Measurements from ENCODE around the gene TENM4.
A peak's percentile ranks its signal among the peaks of the same experiment; 100 is the strongest.

TENM4 gene

DNA sequence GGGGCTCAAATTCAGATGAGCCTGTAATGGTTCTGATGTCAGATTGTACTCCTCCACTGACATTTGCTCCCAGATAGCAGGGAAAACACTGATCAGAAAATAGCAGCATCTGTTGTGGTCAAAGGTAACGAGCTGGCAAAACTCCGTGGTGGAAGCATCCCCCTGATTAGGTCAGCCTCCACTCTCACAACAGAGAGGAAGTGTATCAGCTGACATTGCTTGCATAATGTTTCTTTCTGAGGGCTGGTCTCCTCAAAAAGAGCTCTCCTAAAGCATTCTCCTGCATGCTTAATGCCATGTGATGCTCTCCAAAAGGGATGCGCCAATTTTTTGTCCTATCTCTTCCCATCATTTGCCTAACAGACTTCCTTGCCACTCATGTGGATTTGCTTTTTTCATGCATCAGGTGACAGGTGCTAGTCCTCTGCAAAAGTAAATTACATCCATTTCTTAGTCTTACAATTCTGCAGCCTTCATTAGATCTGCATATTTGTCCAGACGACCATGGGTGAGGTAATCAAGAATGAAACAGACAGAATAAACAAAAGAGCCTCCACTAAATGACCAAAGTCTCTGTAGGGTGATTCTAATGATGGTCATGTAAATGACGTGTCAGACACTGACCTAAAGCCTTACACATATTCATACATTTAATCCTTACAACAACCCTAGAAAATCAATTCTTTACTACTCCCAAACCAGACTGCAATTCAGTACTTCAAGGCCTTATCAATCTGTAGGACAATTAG lies 6.4 kb upstream of the TENM4 start:
- DNase-seq: no peak

DNA sequence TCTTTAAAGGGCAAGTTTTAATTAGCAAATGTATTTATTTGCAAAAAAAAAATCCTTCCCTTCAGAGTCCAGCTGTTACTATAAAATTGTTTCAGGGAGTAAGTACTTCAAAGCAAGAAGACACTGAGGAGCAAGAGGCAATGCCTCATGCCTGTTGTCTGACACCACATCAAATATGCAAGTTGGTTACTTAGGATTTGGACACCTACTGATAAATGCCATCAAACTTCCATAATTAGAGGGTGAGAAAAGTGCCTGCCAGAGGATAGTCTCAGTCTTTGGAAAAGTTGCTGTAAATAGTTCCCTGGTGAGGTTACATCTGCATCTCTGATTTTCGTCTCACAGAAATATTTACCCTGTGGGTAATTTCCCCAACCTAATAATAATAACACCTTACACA lies 4.1 kb upstream of the TENM4 start:
- no peak for DNase-seq

DNA sequence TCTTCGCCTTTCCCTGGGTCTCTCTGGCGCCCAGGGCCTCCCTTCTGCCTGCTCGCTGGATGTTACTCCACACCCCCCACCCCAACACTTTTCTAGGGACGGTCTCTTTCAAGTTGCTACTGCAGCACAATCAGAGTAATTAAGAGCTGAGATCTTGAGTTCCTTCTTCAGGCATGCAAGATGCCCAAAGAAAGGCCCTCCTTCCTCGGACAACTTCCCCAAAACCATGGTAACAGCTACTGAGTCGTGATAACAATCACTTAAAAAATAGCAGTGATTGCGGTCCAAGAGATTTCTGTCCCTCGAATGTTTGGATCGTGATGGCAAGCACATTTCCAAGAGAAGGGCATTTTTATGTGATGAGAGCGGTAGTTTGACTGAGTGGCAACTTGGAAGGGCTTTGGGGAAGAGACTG lies 638 bp upstream of the TENM4 start:
- no peak for DNase-seq

DNA sequence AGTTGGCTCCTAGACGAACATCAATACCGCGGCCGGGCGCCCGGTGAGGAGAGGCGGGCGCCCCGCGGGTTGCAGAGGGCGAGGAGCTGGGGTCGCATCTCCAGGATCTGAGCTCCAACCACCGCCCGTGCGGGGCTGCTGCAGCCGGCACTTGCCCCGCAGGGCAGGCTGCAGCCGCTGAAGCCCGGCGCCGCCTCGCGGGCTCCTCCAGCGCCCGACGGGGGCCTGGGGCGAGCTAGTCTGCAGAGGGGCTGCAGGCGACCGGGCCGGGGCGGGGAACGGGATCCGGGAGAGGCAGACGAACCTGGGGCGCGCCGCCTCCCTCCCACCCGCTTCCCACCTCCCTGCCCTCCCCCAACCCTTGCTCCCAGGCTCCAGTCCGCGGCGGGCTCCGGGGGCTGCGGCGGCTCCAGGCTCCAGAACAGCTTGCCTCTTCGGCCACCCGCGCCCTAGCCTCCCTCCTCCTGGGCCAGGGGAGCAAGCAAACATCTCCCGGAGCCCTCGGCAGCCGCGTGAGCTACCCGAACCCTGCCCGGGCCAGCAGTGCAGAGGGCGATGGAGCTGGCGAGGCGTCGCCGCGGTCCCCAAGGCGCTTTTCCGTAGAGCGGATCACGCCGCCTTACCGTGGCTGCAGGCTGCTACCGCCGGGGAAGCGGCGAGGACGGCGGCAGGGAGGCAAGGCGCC lies 802 bp downstream of the TENM4 start:
- peak in 1 of 5 donors; percentile 5 for DNase-seq

DNA sequence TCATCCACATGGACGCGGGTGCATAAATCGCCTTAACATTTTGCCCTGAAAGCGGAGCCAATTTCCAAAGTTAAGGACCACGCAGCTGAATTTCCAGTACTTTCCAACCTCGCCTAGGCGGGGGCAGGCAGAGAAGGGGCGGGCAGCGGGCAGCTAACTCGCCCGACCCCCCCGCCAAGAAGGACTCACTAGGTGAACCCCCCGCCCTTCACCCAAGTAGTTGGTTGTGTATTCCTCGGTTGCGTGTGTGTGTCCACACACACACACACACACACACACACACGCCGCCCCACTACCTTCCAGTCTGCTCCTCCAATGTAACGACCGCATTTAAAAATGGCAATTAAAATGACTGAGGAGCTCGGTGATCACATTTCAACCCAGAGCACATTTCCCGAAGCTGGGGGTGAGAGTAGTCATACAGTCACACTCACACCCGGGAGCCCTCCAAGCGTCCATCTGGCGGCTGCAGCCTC lies 1.4 kb downstream of the TENM4 start:
- no peak for DNase-seq

DNA sequence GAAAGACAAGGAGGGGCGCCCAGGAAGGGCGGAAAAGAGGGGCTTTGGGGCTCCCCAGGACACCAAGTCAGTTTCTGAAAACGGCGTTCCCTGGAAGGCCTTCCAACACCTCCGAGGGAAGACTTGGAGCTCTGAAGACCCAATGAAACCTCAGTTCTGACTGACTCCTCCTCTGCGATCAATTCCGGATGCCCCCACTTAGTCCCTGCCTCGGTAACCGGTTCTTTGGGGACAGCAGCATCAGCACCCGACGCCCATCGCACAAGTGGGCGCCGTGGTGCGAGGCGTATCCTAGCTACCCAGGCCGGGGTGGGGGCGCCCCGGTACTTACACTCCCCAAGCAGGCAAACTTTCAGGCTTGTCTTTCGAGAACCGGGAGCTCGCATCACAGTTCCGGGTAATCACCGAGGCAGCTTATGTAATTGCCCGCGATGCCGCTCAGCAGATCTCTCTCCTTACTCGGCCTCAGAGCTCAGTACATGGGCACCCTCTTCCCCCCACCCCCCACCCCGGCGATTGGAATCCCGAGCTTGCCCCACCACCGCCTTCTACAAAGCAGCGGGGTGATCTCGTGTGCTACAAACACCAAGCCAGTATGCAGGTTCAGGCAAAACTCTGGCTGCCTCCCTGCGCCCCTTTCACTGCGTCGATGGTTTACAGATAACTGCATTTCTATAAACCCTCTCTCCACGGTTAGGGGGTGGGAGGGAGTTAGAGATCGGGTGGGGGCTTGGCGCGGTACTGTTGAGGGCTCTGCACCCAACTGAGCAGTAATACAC lies 2.0 kb downstream of the TENM4 start:
- no peak for DNase-seq

DNA sequence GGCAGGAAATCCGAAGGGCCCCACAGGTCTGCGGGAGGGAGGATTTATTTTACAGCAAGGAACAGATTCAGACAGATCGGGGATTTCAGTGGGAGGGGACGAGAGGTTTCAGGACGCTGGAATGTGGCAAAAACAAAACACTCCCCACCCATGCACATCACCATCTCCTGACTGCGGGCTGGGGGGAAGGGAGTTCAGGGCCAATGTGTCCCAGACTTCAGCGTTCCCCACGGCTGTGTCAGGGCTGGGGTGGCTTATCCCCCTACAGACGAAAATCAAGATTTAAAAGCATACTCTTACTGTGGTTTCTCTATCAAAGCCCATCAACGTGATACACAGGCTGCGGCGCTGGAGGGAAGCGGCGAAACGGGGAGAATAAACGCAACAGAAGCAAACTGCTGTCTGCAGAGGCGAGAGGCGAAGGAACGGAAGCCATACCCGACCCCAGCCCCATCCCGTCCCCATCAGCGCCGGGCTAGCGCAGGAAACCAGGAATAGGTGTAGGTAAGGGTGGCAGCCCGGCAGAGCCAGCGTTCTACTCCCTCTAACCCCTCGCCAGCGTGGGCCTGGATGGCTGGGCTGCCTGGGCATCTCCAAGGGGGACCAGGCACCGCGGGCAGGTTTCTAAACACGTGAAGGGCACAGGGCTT lies 2.7 kb downstream of the TENM4 start:
- DNase-seq: no peak

DNA sequence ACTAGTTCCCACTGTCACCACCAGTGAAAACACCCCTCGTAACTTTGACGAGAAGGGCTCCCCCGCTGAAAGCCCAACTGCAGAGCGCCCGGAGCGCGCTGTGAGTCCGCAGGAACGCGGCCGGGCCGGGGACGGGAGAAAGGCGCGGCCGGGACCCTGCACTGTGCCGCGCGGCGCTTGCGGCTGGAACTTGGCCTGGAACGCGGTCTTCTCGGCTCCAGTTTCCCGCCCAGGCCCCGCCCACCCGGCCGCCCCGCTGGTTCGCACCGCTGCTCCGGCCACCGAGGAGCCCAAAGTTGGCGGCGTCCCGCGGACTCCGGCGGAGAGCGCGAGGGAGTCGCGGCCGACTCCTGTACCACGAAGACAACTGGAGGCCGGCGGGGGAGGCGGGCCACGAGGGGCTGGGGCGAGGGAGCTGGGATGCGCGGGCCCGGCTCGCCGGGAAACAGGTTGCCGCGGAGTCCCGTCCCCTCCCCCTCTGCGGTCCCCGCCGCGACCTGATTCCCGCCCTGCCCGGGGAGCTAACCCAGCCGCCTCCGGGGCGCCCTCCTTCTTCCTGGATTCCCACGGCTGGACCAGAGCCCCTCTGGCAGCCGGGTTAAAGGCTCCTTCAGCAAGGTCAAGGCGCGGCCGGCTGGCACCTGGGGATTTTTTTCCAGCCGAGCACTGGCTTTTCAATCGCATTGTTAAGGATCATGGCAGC lies 3.4 kb downstream of the TENM4 start:
- no peak for DNase-seq

DNA sequence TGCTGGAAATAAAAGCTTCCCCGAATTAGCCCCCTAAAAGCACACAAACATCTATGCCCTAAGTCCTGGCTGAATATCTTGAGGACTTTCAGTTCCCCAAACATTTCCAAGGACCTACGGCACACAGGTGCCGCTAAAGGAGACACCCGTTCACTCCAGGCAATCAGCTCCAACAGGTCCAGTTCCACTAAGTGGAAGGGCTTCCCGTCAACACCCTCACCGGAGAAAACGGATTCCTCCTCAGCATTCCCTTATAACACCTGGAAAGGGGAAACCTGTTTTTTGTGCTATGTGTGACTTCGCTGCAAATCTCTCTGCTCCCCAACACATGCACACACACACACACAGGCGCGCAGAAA lies 3.9 kb downstream of the TENM4 start:
- no peak for DNase-seq

DNA sequence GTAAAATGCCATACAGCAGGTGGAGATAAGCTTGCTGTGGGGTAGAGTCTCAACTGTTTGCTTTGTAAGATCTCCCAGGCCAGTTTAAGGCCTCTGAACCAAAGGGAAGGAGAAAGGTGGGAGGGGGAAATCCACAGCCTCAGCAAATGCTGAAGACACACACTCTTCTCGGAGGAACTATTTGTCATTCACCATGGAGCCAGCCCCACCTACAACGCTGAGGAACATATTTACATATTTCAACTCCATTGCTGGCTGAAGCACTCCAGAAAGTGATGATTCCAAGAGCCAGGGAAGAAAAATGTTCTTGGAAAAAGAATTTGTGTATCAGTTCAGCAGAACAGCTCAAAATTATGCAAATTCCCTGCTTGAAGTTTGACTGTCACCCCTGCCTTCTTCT lies 6.5 kb downstream of the TENM4 start:
- no peak for DNase-seq

DNA sequence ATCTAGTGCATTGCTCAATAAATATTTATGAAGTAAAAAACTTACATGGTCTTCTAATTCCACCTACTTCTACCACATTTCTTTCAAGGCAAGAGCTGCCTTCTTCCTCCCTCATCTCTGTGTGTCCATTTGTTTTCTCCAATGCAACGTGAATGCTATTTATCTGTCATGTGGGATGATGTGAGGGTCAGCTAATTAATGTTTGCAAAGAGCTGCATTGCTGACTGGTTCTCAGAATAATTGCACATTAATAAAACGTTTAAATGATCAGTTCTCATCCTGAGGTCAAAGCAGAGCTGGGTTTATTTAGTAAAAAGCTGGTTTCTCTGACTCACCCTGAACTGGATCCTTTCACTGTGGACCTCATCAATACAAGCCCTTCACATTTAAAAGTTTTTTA lies 8.7 kb downstream of the TENM4 start:
- DNase-seq: no peak

DNA sequence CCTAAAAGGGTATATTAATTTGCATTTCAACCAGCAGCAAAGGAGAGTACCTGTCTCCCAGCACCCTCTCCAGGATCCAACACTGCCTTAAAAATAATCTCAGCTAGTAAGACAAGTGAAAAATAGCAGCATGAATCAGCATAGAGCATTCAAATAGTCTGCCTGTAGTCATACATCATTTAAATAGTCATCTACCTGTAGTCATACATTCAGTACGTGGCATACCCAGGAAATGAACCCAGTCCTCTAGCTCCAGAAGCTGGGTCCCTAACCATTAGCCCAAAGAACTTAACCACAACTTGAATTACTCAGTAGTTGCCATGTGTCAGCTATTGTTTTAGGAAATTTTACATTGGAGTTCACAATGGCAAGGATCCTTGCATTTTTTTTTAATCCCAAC lies 9.3 kb downstream of the TENM4 start:
- DNase-seq: no peak

DNA sequence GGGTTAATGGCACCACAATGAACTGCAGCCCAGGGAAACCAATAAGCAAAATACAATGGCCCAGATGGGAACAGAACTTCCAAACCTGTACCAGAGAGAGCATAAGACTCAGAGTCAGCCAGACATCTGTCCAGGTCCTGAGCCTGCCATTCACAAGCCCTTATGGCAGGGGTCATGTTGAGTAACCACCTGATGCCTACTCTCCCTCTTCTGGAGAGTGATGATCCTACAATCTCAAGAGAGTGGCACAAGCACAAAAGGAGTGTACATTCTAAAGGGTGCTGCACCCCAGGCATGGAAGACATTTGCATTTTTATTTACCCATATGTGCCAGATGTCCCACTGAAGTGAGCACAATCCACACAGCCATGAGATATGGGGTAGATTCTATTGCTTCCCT lies 10.6 kb downstream of the TENM4 start:
- DNase-seq: no peak

DNA sequence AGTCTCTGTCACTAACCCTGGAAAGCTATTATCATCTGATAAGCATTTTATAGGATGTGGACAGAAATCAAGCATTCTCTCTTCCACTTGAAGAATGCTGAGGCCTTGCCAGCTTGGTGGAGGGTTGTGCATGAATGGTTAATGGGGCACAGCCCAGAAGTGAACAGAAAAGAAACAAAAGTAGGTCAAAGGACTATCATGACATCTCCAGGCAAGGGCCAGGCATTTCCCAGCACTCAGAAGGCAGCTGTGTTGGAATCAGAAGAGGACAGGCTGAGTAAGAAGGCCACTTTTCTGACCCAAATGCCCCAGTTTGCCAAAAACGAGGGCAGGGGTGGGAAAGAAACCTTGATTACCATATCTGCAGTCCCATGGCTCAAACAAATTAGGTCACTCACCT lies 12.4 kb downstream of the TENM4 start:
- no peak for DNase-seq

DNA sequence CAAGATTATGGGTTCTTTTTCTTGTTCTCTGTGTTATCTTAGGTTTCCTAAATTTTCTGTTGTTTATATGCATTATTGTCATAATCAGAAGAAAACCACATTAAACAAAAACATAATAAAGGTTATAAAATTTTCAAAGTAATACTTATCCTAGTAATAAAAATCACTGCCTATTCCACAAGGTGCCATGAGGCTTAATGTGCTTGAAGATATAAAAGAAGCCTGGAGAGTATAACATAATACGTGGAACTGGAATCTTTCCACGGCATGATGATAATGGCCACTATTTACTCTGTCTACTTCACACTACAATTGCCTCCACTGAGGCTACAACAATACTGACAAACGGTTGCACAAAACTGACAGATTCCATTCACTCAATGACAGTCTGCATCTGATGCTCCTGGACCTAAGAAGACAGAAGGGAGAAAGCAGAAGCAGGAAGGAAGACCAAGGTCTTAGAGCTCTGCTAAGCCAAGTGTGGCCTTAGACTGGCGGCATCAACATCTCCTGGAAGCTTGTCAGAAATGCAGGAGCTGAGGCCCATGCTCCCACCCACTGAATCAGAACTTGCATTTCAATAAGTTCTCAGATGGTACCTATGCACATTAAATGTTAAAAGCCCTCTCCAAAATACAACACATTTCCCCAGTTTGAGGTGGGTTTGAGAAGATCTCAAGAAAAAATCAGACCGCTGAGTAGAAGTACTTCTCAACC lies 13.1 kb downstream of the TENM4 start:
- DNase-seq: no peak

DNA sequence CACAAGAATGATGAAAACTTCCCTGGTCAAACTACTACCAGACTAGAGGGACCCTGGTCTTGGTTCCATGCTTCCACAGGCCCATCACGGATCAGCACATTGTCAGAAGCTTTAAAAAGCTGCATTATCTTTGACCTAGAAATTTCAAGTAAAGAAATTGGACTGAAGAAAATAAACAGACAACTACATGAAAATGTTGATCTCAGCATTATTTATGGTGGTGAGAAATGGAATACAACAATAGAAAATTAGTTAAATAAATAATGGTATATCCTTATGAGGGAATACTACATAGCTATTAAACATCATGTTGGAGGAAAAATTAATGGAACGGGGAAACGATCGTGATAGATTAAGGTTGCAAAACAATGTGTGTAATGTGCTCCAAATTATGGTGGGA lies 13.7 kb downstream of the TENM4 start:
- no peak for DNase-seq

DNA sequence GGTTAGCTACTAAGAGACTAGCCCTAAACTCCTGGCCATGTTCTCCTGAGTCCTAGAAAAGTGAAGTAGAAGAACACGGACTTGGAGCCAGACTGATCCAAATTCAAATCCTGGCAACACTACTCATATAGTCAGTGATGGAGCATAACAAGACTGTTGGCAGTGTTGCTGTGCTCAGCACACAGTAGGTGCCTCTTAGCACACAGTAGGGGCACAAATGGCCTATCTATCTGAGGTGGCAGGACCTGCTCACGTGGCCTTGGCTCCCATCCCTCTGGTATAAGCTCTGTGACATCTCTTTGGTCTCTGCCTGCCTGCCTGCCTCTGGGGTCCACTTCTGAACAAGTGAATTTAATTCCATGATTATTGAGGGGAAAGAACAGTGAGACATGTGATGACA lies 15.4 kb downstream of the TENM4 start:
- no peak for DNase-seq

DNA sequence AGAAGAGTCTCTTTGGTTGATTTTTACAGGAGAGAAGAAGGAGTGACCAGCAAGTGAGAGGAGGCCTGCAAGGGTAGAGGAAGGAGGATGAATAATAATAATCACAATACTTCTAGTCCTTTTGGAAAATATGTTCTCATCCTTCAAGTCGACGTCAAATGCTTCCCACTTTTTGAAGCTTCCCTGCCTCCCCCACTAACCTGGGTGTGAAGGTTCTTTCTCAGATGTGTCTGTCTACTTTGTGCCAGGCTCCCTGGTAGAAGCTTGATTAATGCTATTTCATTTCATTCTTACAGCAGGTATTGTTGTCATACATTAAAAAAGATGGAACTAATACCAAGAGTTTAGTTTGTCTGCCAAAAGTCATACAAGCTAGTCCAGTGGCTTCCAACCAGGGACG lies 17.1 kb downstream of the TENM4 start:
- DNase-seq: no peak

DNA sequence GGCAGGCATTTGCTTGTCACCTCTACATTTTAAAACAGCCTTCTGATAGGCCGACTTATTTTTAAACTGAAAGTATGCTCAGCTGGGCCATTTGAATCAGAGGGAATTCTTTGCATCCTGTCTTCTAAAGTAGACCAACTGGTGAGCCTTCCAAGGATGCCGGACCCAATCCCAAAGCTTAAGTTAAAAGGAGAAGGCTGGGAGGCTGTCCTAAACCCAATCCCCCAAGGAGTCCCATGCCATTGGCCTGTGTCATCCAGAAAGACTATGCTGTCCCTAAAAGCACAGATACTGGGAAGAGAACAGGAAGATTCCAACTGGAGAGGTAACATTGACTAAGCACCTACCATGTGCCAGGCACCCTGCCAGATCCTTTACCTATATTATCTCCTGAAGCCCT lies 18.0 kb downstream of the TENM4 start:
- no peak for DNase-seq

DNA sequence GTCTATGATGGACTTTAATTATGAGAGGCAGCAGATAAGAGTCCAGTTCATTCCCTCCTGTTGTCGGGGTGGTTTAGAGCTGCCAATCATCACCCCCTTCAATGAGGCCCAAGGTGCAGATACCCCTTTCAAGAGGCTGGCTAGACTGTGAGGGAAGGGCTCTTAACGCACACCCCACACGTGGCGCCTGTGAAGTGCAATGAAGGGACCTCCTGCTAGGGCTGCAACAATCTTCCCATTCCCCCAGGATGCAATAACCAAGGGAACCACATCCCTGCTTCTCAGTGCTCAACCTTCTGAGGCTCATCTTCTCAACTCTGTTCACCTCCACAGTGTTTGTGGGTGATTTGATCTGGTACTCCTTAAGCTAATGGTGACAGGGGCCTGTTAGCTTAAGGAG lies 19.0 kb downstream of the TENM4 start:
- no peak for DNase-seq

DNA sequence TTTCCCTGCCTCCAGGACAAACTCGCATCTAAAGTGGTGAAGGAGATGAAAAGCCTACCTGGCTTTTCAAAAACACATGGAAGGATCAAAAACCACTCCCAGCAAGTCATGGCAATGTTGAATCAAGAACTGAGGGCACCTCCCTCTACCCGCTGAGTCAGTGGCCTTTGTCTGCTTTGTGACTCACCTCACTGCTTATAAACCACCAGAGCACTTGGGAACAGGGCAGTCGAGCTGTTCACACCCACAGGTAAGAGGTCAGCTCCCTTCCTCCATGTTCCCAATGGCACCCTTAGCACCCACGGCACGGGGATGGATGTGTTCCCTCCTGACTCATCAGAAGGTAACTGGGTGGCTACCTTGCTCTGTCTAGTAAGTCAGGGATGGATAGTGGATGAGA lies 21.7 kb downstream of the TENM4 start:
- DNase-seq: no peak

DNA sequence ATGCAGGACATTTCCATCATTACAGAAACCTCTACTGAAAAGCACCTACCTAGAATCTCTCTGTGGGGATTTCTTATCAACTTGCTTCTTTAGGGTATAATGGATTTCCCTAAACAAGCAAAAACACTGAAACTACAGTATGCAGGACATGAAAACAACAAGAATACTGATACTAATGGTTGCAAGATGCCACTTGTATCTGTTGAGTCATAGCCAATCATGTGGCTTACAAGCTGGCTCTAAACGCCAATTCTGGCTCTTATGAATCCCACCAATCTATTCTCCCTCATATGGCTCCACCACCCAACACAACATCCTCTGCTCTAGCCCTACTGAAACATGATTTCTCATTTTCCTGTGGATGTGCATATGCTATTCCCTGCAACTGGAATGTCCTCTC lies 22.6 kb downstream of the TENM4 start:
- no peak for DNase-seq

All from T-helper 1 cell (primary cell).